HG03354 (cell line): ENCODE measurements around the gene LY9.
"Not testable (repeated sequence)": the region's sequence is repeated elsewhere in the genome, so short reads cannot be mapped to it uniquely, and the experiment has no call there.

Source experiments
- ATAC-seq: cut with Tn5 transposase; IDR thresholded peaks from one replicate; pipeline ENCODE4 v1.9.1; 2021; ENCODE audit warnings: mild to moderate bottlenecking; ENCODE audit not compliant: unreplicated experiment, poor library complexity, severe bottlenecking

Gene LY9

DNA sequence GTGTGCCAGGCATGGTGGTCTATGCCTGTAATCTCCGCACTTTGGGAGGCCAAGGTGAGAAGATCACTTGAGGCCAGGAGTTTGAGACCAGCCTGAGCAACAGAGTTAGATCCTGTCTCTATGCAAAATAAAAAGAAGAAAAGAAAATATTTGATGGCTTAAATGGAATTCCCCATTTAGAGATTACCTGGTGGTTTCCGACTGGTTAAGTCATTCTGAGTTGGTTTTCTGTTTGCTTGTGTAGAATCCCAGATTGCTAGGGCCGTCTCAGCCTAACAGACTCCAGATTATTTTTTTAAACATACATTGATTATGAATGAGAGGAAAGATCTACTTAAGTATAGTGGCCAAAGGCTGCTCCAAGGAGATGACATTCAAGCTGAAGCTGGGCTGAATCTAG lies 22.9 kb upstream of the LY9 start:
- ATAC-seq, result no peak

- ATAC-seq, result no peak
These were observed 20.9 kb upstream of the LY9 start for GRCh38 chr1:160774886-160775719.

- no peak for ATAC-seq
These were observed 19.8 kb upstream of the LY9 start for GRCh38 chr1:160776178-160776577.

DNA sequence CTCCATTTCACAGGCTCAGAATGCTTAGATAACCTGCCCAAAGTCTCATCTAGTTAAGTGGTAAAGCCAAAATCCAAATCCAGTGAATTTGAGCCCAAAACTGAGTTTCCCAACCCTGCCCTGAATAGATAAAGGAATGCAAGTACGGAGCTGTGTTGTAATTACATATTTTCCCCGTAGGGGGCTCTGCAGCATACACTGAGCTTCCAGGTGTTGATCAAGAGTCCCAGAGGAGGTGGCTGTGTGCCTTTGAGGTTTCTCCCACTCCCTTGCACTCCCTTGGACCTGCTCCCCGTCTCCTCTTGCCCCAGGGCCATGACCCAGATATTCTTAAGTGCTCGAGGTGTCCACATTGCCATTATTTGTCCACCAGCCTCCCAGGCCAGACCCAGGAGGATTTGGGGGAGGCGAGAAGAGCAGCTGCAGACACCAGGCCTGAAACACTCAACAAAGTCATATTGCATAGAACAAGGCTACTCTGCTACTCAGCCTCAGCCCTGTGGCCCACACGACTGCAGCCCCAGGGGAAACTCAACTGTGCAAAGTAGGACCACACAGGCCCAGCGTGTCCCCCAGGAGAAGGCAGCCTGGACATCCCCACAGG lies 18.4 kb upstream of the LY9 start:
- ATAC-seq, result no peak

- ATAC-seq, result no peak
These were observed 17.0 kb upstream of the LY9 start for GRCh38 chr1:160778976-160779375.

DNA sequence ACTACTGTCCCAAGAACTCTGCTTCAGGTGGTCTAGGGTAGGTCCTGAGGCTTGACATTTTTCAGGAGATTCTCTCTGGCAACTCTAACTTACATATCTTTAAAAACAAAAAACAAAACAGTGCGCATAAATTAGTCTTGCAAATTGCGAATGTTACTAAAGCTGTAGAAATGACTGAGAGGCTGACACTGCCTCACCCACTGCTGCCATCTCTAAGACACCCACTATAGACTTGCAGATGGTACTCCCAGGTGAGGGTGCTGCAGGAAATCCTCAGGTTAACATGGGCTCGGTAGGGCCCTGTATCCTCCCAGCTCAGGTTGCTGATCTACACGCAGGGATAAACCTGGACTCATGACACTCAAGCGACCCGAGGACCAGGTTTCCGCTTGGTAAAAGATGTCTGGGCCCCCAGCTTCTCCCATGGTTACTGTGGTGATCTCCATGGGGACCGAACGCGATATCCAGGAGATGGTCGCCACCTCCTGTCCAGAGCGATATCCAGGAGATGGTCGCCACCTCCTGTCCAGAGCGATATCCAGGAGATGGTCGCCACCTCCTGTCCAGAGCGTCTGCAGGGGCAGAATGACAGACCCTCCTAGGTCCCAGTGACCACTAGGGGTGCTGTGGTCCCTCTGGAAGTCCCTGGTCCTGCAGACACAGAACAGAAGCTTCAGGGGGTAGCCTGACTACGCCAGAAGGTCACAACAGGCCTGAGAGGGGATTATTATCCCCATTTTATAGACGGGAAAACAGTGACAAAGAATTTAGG lies 16.2 kb upstream of the LY9 start:
- no peak for ATAC-seq

- no peak for ATAC-seq
These were observed 15.6 kb upstream of the LY9 start for GRCh38 chr1:160780398-160780755.

- ATAC-seq, result no peak
These were observed 14.7 kb upstream of the LY9 start for GRCh38 chr1:160781186-160781766.

DNA sequence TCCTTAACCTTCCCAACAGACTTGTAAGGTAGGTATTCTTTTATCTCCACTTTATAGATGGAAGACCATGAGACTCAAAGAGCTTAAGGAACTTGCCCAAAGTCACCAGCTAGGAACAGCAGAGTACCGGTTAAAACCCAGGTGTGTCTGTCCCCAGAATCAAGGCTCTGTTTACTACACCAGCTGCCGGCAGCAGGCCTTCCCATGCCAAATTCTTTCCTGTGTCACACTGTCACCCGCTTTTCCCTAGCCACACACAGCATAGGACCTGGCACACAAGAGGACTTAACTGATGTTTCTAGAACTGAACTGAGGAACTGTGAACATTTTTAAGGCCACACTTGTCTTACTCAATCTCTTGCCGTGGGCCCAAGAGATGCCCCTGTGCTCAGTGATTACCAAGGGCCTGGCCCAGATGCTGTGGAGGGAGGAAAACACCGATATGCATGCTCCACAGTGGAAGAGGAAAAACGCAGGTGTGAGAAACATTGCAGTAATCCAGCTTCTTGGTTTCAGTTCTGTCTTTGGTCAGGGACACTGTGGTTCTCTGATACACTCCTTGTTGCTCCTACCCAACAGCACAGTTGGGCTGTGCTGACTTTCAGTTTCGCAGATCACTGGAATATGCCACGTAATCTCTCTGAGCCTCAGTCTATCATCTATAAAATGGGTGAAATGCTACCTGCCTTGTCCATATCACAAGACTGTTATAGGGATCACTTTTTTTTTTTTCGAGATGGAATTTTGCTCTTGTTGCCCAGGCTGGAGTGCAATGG lies 13.9 kb upstream of the LY9 start:
- ATAC-seq, result peak; percentile 83

- ATAC-seq, result not testable (repeated sequence)
These were observed 12.8 kb upstream of the LY9 start for GRCh38 chr1:160782988-160783765.

DNA sequence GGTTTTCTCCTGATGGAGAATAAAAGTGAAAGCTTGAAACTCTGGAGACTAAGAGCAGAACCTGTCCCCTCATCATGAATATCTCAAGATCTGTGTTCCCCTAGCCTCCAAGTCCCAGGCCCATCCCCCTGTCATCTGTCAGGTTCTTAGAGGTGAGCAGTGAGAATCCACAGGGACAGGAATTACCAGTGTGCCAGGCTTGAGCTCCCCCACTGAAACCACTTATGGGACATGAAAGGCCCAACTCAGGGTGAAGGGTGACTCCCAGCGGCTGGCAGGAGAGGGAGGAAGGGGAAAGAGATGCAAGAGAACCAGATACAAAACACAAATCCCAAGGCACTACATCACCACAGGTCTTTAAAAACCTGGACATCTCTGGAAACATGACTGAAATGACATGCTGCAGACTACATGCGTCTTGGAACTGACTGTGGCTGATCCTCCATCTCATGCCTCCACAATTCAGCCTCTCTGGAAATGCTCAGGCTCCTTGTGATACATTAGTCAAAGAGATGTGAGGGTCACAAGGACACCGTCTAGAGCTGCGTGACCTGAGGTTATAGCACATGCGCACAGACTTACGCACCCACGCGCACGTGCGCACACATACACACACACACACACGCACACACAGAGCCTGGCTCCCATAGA lies 6.8 kb upstream of the LY9 start:
- peak; percentile 5 for ATAC-seq

GRCh38 chr1:160789702-160790611 lies 6.0 kb upstream of the LY9 start:
- ATAC-seq, result peak; percentile 89

GRCh38 chr1:160794376-160794775 lies 1.6 kb upstream of the LY9 start:
- no peak for ATAC-seq

GRCh38 chr1:160797271-160797709 lies 1.3 kb downstream of the LY9 start:
- peak; percentile 31 for ATAC-seq

DNA sequence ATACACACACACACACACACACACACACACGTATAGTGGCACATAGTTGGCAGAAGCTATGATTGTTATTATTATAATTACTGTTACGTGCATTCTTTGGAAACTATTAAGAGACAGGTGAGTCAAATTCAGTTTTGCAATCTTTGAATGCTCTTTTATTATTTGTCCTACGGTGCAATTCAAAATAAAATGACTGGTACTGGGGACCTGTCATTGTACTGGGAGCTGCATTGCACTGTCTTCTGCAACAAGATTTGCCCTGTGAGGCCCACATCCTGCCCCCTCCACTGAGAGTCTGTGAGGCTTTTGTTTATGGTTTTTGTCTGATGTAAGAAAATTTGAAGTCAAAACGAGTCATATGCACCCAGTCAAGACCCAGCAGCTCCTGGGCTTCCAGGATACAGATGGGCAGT lies 1.9 kb downstream of the LY9 start:
- no peak for ATAC-seq

- ATAC-seq, result no peak
These were observed 2.5 kb downstream of the LY9 start for GRCh38 chr1:160798439-160798838.

- ATAC-seq, result no peak
These were observed 3.7 kb downstream of the LY9 start for GRCh38 chr1:160799641-160800040.
